HAP-1 (cell line): ENCODE measurements around the gene RSPO4.
A peak's percentile ranks its signal among the peaks of the same experiment; 100 is the strongest.
"Not testable (repeated sequence)": the region's sequence is repeated elsewhere in the genome, so short reads cannot be mapped to it uniquely, and the experiment has no call there.

Experiments used
- DNase-seq, 2 experiments: peaks; one replicate each; pipeline ENCODE4 v3.0.0-alpha.2; 2016 to 2020; ENCODE audit warnings: low spot score in 2 of 2
- H3K27me3 ChIP-seq: fragments of 250-450 bp; sonication (Bioruptor Pico); 2 replicates; pipeline ENCODE4 v1.5.1; 2020; ENCODE audit warnings: low read depth, mild to moderate bottlenecking, moderate library complexity
- H3K36me3 ChIP-seq: fragments of 250-450 bp; sonication (Bioruptor Pico); replicated peaks from 2 replicates; pipeline ENCODE4 v1.5.1; 2020; ENCODE audit warnings: mild to moderate bottlenecking
- H3K4me1 ChIP-seq: fragments of 250-450 bp; sonication (Bioruptor Pico); 2 replicates; pipeline ENCODE4 v1.5.1; 2020; ENCODE audit warnings: mild to moderate bottlenecking
- H3K4me3 ChIP-seq: fragments of 250-450 bp; sonication (Bioruptor Pico); 2 replicates; pipeline ENCODE4 v1.5.1; 2020; ENCODE audit warnings: mild to moderate bottlenecking, moderate library complexity
- H3K9me3 ChIP-seq: fragments of 250-450 bp; sonication (Bioruptor Pico); 2 replicates; pipeline ENCODE4 v1.5.1; 2020; ENCODE audit warnings: mild to moderate bottlenecking, moderate library complexity
- in situ Hi-C: fragments of 300-500 bp; cut with MboI; formaldehyde crosslinking; loops from 3 replicates; pipeline ENCODE4 v1.14.3; 2020; ENCODE audit warnings: low sequenced_read_pairs, inconsistent platforms, mixed read lengths

RSPO4 gene

GRCh38 chr20:1001911-1002681 lies at the start of gene RSPO4:
Gene RSPO4 (minus strand): TSS chr20:1002311. CDS start chr20:1002164, 147 bp downstream.
- Histone ChIP-seq H3K36me3 (no peaks in the 10 kb centered on the region), H3K27me3 (peaks cover 22% of the 10 kb centered on the region), H3K9me3 (no peaks in the 10 kb centered on the region), H3K4me1 (no peaks in the 10 kb centered on the region), H3K4me3 (no peak within 1 kb of the TSS)
- in situ Hi-C loops, result no loop called here
- DNase-seq, result no peak

- Histone ChIP-seq H3K27me3 (no peaks in the 10 kb centered on the region), H3K9me3 (no peaks in the 10 kb centered on the region), H3K4me1 (no peaks in the 10 kb centered on the region), H3K4me3 (no peak overlapping the region), H3K36me3 (no peaks in the 10 kb centered on the region)
- in situ Hi-C loops, result no loop called here
- DNase-seq, result no peak
Observed at GRCh38 chr20:1050440-1050839, 48.3 kb upstream of the RSPO4 start.

GRCh38 chr20:1045860-1046418 lies 43.8 kb upstream of the RSPO4 start:
- H3K4me3 ChIP-seq, result no peak overlapping the region

GRCh38 chr20:1041845-1042390 lies 39.8 kb upstream of the RSPO4 start:
- in situ Hi-C loops, result no loop called here
- Histone ChIP-seq H3K27me3 (no peaks in the 10 kb centered on the region), H3K9me3 (no peaks in the 10 kb centered on the region), H3K4me3 (no peak overlapping the region), H3K36me3 (no peaks in the 10 kb centered on the region), H3K4me1 (no peaks in the 10 kb centered on the region)
- no peak for DNase-seq

More at GRCh38 chr20:1045860-1046418, 43.8 kb upstream of the RSPO4 start:
- no peaks in the 10 kb centered on the region for H3K9me3 ChIP-seq
- DNase-seq, result no peak
- in situ Hi-C loops, result no loop called here
- H3K27me3 ChIP-seq, result no peaks in the 10 kb centered on the region
- no peaks in the 10 kb centered on the region for H3K4me1 ChIP-seq
- H3K36me3 ChIP-seq, result no peaks in the 10 kb centered on the region

- no peak overlapping the region for H3K4me3 ChIP-seq
- DNase-seq, result no peak
- H3K9me3 ChIP-seq, result no peaks in the 10 kb centered on the region
- no peaks in the 10 kb centered on the region for H3K4me1 ChIP-seq
- no peaks in the 10 kb centered on the region for H3K36me3 ChIP-seq
- H3K27me3 ChIP-seq, result no peaks in the 10 kb centered on the region
- in situ Hi-C loops, result no loop called here
Observed at GRCh38 chr20:1038205-1038604, 36.1 kb upstream of the RSPO4 start.

- in situ Hi-C loops, result no loop called here
- no peaks in the 10 kb centered on the region for H3K36me3 ChIP-seq
- H3K27me3 ChIP-seq, result no peaks in the 10 kb centered on the region
- no peaks in the 10 kb centered on the region; the same call in 1 of the 2 replicates for H3K9me3 ChIP-seq
- H3K4me1 ChIP-seq, result no peaks in the 10 kb centered on the region
- H3K4me3 ChIP-seq, result no peak overlapping the region
- DNase-seq, result no peak
Observed at GRCh38 chr20:1037039-1037438, 34.9 kb upstream of the RSPO4 start.

GRCh38 chr20:1035466-1035865 lies 33.4 kb upstream of the RSPO4 start:
- Histone ChIP-seq H3K4me1 (no peaks in the 10 kb centered on the region), H3K4me3 (no peak overlapping the region), H3K27me3 (no peaks in the 10 kb centered on the region), H3K9me3 (no peaks in the 10 kb centered on the region; the same call in 1 of the 2 replicates), H3K36me3 (no peaks in the 10 kb centered on the region)
- in situ Hi-C loops, result no loop called here
- DNase-seq, result no peak

- no peaks in the 10 kb centered on the region; the same call in 1 of the 2 replicates for H3K9me3 ChIP-seq
- no peaks in the 10 kb centered on the region for H3K36me3 ChIP-seq
- H3K4me3 ChIP-seq, result no peak overlapping the region
- no peaks in the 10 kb centered on the region for H3K4me1 ChIP-seq
- H3K27me3 ChIP-seq, result no peaks in the 10 kb centered on the region
- in situ Hi-C loops, result no loop called here
- DNase-seq, result no peak
Observed at GRCh38 chr20:1034415-1034789, 32.3 kb upstream of the RSPO4 start.

GRCh38 chr20:1033751-1034414 lies 31.8 kb upstream of the RSPO4 start:
- no peaks in the 10 kb centered on the region for H3K27me3 ChIP-seq
- DNase-seq, result peak; percentile 9 to 47
- no peak overlapping the region for H3K4me3 ChIP-seq
- H3K36me3 ChIP-seq, result no peaks in the 10 kb centered on the region
- no peaks in the 10 kb centered on the region for H3K4me1 ChIP-seq
- no peaks in the 10 kb centered on the region; the same call in 1 of the 2 replicates for H3K9me3 ChIP-seq
- in situ Hi-C loops, result no loop called here

GRCh38 chr20:1029980-1030379 lies 27.9 kb upstream of the RSPO4 start:
- no peaks in the 10 kb centered on the region for H3K36me3 ChIP-seq
- H3K4me1 ChIP-seq, result no peaks in the 10 kb centered on the region
- in situ Hi-C loops, result no loop called here
- 0 out of 2 replicates have a peak, but pooled peaks cover 2% of the 10 kb centered on the region for H3K27me3 ChIP-seq
- H3K4me3 ChIP-seq, result no peak overlapping the region
- DNase-seq, result no peak
- H3K9me3 ChIP-seq, result no peaks in the 10 kb centered on the region; the same call in 1 of the 2 replicates

- H3K27me3 ChIP-seq, result not testable (repeated sequence)
Observed at GRCh38 chr20:1026214-1026613, 24.1 kb upstream of the RSPO4 start.

GRCh38 chr20:1022871-1023270 lies 20.8 kb upstream of the RSPO4 start:
- no peak for DNase-seq
- no peak overlapping the region for H3K4me3 ChIP-seq
- H3K9me3 ChIP-seq, result no peaks in the 10 kb centered on the region
- no peaks in the 10 kb centered on the region for H3K4me1 ChIP-seq
- H3K27me3 ChIP-seq, result peaks cover 8% of the 10 kb centered on the region; the same call in 1 of the 2 replicates
- no peaks in the 10 kb centered on the region for H3K36me3 ChIP-seq
- in situ Hi-C loops, result no loop called here

More at GRCh38 chr20:1026214-1026613, 24.1 kb upstream of the RSPO4 start:
- in situ Hi-C loops, H3K4me1 ChIP-seq, DNase-seq, H3K4me3 ChIP-seq, H3K9me3 ChIP-seq, H3K36me3 ChIP-seq: not testable (repeated sequence)

- DNase-seq, result no peak
- no peaks in the 10 kb centered on the region for H3K9me3 ChIP-seq
- no peaks in the 10 kb centered on the region for H3K4me1 ChIP-seq
- peaks cover 8% of the 10 kb centered on the region; the same call in 1 of the 2 replicates for H3K27me3 ChIP-seq
- in situ Hi-C loops, result no loop called here
- no peak overlapping the region for H3K4me3 ChIP-seq
- no peaks in the 10 kb centered on the region for H3K36me3 ChIP-seq
Observed at GRCh38 chr20:1020614-1021013, 18.5 kb upstream of the RSPO4 start.

GRCh38 chr20:1019344-1019743 lies 17.2 kb upstream of the RSPO4 start:
- in situ Hi-C loops, result no loop called here
- Histone ChIP-seq H3K4me1 (no peaks in the 10 kb centered on the region), H3K9me3 (no peaks in the 10 kb centered on the region), H3K36me3 (no peaks in the 10 kb centered on the region), H3K27me3 (peaks cover 4% of the 10 kb centered on the region; the same call in 1 of the 2 replicates), H3K4me3 (no peak overlapping the region)
- no peak for DNase-seq
